Neural cell (in vitro differentiated cells): ENCODE measurements around the gene PDCD1. TPM values are rescaled to one million over a fixed set of nuclear protein-coding genes. Genes with fewer than 3 reads are reported as not detected.
"Not testable (repeated sequence)": the region's sequence is repeated elsewhere in the genome, so short reads cannot be mapped to it uniquely, and the experiment has no call there.

ENCODE experiments used
- H2AFZ ChIP-seq: fragments of 200-600, 300-800 bp; sonication (generic), shearing (Covaris generic); 2 replicates; pipeline ENCODE4 v1.6.0; 2014; ENCODE audit warnings: low read depth, mild to moderate bottlenecking, antibody characterized with exemption, low read length, moderate library complexity
- H3F3A ChIP-seq: fragments of 200-600 bp; shearing (Covaris generic); 2 replicates; pipeline ENCODE4 v1.6.1; 2016; ENCODE audit warnings: mild to moderate bottlenecking, moderate library complexity, mixed read lengths, antibody characterized with exemption, low read length; ENCODE audit not compliant: insufficient read depth, poor library complexity, severe bottlenecking
- H3K27ac ChIP-seq: fragments of 200-600, 300-800 bp; sonication (generic), shearing (Covaris generic); 2 replicates; pipeline ENCODE4 v1.5.1; 2014; ENCODE audit warnings: mild to moderate bottlenecking, low read length, moderate library complexity
- H3K27me3 ChIP-seq: fragments of 300-800, 200-600 bp; sonication (generic), shearing (Covaris generic); 2 replicates; pipeline ENCODE4 v1.6.0; 2014; ENCODE audit warnings: mild to moderate bottlenecking, low read depth, low read length, moderate library complexity; ENCODE audit not compliant: insufficient read depth
- H3K36me3 ChIP-seq: fragments of 300-800, 200-600 bp; sonication (generic), shearing (Covaris generic); 2 replicates; pipeline ENCODE4 v1.5.1; 2014; ENCODE audit warnings: mild to moderate bottlenecking, antibody characterized with exemption, low read length, moderate library complexity; ENCODE audit not compliant: insufficient read depth
- H3K4me2 ChIP-seq: fragments of 300-800, 200-600 bp; sonication (generic), shearing (Covaris generic); 2 replicates; pipeline ENCODE4 v1.6.0; 2014; ENCODE audit warnings: mild to moderate bottlenecking, low read length
- H3K4me3 ChIP-seq: fragments of 300-800, 200-600 bp; sonication (generic), shearing (Covaris generic); 2 replicates; pipeline ENCODE4 v1.5.1; 2014; ENCODE audit warnings: mild to moderate bottlenecking, low read length, moderate library complexity
- H3K79me2 ChIP-seq: fragments of 200-600 bp; shearing (Covaris generic); replicated peaks from 2 replicates; pipeline ENCODE4 v1.6.0; 2014; ENCODE audit warnings: mild to moderate bottlenecking, low read length, moderate library complexity; ENCODE audit not compliant: insufficient read depth
- H3K9ac ChIP-seq: fragments of 300-800, 200-600 bp; sonication (generic), shearing (Covaris generic); 2 replicates; pipeline ENCODE4 v1.6.1; 2016; ENCODE audit warnings: mild to moderate bottlenecking, low read length, mixed read lengths
- H3K9me2 ChIP-seq: fragments of 200-600 bp; shearing (Covaris generic); 2 replicates; pipeline ENCODE4 v1.6.1; 2016; ENCODE audit warnings: mild to moderate bottlenecking, low read length, mixed read lengths; ENCODE audit not compliant: insufficient read depth
- H3K9me3 ChIP-seq: fragments of 200-600, 300-800 bp; sonication (generic), shearing (Covaris generic); 2 replicates; pipeline ENCODE4 v1.6.1; 2016; ENCODE audit warnings: mild to moderate bottlenecking, mixed run types, low read length, moderate library complexity, mixed read lengths
- H4K20me1 ChIP-seq: fragments of 200-600 bp; shearing (Covaris generic); 2 replicates; pipeline ENCODE4 v1.6.1; 2016; ENCODE audit warnings: mild to moderate bottlenecking, mixed run types; ENCODE audit not compliant: insufficient read depth
- EP300 ChIP-seq: fragments of 450-650 bp; conservative IDR thresholded peaks from 2 replicates; pipeline ENCODE4 v1.6.1; 2014; ENCODE audit warnings: antibody characterized with exemption, mild to moderate bottlenecking, moderate library complexity; ENCODE audit not compliant: poor library complexity, severe bottlenecking
- EZH2 ChIP-seq: fragments of 200-600, 300-800 bp; shearing (Covaris generic), sonication (generic); IDR thresholded peaks from 2 replicates; pipeline ENCODE4 v1.6.1; 2014; ENCODE audit warnings: antibody characterized with exemption, low read length, borderline replicate concordance, mild to moderate bottlenecking; ENCODE audit not compliant: insufficient read depth, poor library complexity, severe bottlenecking
- MXI1 ChIP-seq: fragments of 450-650 bp; conservative IDR thresholded peaks from 2 replicates; pipeline ENCODE4 v1.6.1; 2014; ENCODE audit warnings: antibody characterized with exemption, mild to moderate bottlenecking; ENCODE audit not compliant: poor library complexity, severe bottlenecking
- POLR2AphosphoS5 ChIP-seq: IDR thresholded peaks from 2 replicates; pipeline ENCODE4 v1.6.1; 2012
- RAD21 ChIP-seq: fragments of 450-650 bp; conservative IDR thresholded peaks from 2 replicates; pipeline ENCODE4 v1.6.1; 2014; ENCODE audit warnings: antibody characterized with exemption, mild to moderate bottlenecking, moderate library complexity
- SMC3 ChIP-seq: fragments of 450-650 bp; conservative IDR thresholded peaks from 2 replicates; pipeline ENCODE4 v1.6.1; 2014; ENCODE audit warnings: antibody characterized with exemption, mild to moderate bottlenecking, moderate library complexity; ENCODE audit not compliant: poor library complexity
- TAF1 ChIP-seq: IDR thresholded peaks from 2 replicates; pipeline ENCODE4 v1.6.1; 2012; ENCODE audit warnings: low read depth
- polyA plus RNA-seq: library from polyadenylated mRNA; depleted of rRNA; stranded (reverse); fragments of >200 nt; gene quantifications from 2 replicates; pipeline ENCODE4 v1.2.3, GENCODE V29; 2014
- TF ChIP-seq, protein P1 (sequence below): fragments of 450-650 bp; IDR thresholded peaks from 2 replicates; pipeline ENCODE4 v1.5.1; 2014; ENCODE audit warnings: antibody characterized with exemption, mild to moderate bottlenecking, moderate library complexity; ENCODE audit not compliant: poor library complexity, severe bottlenecking
- TF ChIP-seq, protein P2 (sequence below): IDR thresholded peaks from 2 replicates; pipeline ENCODE4 v1.6.1; 2012; ENCODE audit warnings: borderline replicate concordance

Gene PDCD1
- polyA plus RNA-seq, 1 donor from 2014 or later, result not detected

DNA sequence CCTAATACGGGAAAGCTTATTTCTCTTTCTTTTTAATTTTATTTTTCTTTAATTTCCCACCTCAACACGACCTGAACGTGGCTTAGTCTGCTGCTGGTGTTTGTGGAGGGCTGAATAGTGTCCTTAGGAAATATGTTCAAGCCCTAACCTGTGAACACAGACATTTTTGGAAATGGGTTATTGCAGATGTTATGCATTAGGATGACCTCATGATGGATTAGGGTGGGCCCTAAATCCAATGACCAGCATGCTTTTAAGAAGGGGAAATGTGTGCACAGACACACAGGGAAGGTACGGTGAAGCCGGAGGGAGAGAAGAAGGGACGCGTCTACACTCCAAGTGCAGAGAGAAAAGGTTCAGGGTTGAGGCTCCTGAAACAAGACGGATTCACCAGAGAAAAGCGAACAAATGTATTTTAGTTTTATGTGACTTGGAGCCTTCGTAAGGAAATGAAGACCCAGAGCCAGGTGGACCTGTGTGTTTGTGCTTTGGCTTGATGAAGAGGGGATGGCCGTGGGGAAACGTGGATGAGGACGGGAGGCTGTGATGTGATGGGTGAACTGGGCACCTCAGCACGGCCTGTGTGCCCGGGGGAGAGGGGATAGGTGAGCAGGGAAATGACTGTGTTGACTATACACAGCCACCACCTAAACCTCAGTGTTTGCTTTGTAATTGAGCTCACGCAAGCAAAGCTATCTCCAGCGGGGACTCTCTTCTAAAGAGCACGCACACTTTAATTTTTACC lies 48.3 kb upstream of the PDCD1 start:
- no peak overlapping the region for H3K4me2 ChIP-seq
- H3K36me3 ChIP-seq, result no peaks in the 10 kb centered on the region
- no peaks in the 10 kb centered on the region for H3K9me2 ChIP-seq
- H3K4me3 ChIP-seq, result no peak overlapping the region
- H3K9ac ChIP-seq, result no peak overlapping the region
- no peaks in the 10 kb centered on the region for H3K27me3 ChIP-seq
- H4K20me1 ChIP-seq, result no peaks in the 10 kb centered on the region
- H3F3A ChIP-seq, result no peaks in the 10 kb centered on the region
- TF ChIP-seq, protein P1, sequence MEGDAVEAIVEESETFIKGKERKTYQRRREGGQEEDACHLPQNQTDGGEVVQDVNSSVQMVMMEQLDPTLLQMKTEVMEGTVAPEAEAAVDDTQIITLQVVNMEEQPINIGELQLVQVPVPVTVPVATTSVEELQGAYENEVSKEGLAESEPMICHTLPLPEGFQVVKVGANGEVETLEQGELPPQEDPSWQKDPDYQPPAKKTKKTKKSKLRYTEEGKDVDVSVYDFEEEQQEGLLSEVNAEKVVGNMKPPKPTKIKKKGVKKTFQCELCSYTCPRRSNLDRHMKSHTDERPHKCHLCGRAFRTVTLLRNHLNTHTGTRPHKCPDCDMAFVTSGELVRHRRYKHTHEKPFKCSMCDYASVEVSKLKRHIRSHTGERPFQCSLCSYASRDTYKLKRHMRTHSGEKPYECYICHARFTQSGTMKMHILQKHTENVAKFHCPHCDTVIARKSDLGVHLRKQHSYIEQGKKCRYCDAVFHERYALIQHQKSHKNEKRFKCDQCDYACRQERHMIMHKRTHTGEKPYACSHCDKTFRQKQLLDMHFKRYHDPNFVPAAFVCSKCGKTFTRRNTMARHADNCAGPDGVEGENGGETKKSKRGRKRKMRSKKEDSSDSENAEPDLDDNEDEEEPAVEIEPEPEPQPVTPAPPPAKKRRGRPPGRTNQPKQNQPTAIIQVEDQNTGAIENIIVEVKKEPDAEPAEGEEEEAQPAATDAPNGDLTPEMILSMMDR, result no peak
- TF ChIP-seq POLR2AphosphoS5 (no peak), SMC3 (no peak), MXI1 (no peak), RAD21 (no peak), EP300 (no peak), TAF1 (no peak), EZH2 (no peak)
- TF ChIP-seq, protein P2, sequence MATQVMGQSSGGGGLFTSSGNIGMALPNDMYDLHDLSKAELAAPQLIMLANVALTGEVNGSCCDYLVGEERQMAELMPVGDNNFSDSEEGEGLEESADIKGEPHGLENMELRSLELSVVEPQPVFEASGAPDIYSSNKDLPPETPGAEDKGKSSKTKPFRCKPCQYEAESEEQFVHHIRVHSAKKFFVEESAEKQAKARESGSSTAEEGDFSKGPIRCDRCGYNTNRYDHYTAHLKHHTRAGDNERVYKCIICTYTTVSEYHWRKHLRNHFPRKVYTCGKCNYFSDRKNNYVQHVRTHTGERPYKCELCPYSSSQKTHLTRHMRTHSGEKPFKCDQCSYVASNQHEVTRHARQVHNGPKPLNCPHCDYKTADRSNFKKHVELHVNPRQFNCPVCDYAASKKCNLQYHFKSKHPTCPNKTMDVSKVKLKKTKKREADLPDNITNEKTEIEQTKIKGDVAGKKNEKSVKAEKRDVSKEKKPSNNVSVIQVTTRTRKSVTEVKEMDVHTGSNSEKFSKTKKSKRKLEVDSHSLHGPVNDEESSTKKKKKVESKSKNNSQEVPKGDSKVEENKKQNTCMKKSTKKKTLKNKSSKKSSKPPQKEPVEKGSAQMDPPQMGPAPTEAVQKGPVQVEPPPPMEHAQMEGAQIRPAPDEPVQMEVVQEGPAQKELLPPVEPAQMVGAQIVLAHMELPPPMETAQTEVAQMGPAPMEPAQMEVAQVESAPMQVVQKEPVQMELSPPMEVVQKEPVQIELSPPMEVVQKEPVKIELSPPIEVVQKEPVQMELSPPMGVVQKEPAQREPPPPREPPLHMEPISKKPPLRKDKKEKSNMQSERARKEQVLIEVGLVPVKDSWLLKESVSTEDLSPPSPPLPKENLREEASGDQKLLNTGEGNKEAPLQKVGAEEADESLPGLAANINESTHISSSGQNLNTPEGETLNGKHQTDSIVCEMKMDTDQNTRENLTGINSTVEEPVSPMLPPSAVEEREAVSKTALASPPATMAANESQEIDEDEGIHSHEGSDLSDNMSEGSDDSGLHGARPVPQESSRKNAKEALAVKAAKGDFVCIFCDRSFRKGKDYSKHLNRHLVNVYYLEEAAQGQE, result no peak
- H3K9me3 ChIP-seq, result no peaks in the 10 kb centered on the region
- H3K27ac ChIP-seq, result no peak overlapping the region
- H2AFZ ChIP-seq, result no peak overlapping the region
- no peaks in the 10 kb centered on the region for H3K79me2 ChIP-seq

DNA sequence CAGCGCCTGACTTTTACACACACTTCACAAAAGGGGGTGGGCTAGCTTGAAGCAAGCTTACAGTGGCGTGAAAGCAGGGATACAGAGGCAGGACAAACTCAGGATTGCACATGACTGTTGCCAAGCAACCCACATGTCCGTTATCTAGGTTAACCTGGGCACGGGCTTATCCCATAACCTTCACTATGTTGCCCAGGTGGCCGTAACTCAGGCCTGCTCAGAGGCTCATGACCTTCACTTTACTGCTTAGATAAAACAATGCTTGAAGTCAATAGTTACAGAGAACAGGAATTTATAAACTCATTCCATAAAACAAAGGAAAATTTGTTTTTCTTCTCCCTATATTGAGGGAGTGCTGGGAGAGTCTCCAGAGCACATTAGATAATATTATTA lies 47.7 kb upstream of the PDCD1 start:
- not testable (repeated sequence) for H3K9me3 ChIP-seq, H3K9ac ChIP-seq, H2AFZ ChIP-seq, H3K27me3 ChIP-seq, H3K27ac ChIP-seq, H3F3A ChIP-seq, H3K9me2 ChIP-seq, H3K36me3 ChIP-seq, H3K79me2 ChIP-seq, H3K4me2 ChIP-seq, H4K20me1 ChIP-seq, H3K4me3 ChIP-seq
